A549 (cell line): ENCODE results near the gene PTPRN2.

Experiments
- CEBPB ChIP-seq, 2 experiments: fragments of >200 bp in 1 of 2; sonication (Bioruptor Twin) in 1 of 2; formaldehyde crosslinking in 1 of 2; IDR thresholded peaks; 2 replicates each; pipeline ENCODE4 v1.6.1; 2012 to 2016
- CHD2 ChIP-seq: fragments of 150-350 bp; IDR thresholded peaks from 2 replicates; pipeline ENCODE4 v1.6.1; 2014; ENCODE audit warnings: low read length; ENCODE audit not compliant: partially characterized antibody
- HOXA7 ChIP-seq: fragments of 250-450 bp; sonication (Bioruptor Pico); IDR thresholded peaks from 2 replicates; pipeline ENCODE4 v1.5.0; 2020; ENCODE audit warnings: mild to moderate bottlenecking, moderate library complexity
- JUN ChIP-seq, 2 experiments: fragments of >200 bp; sonication (Bioruptor Twin); formaldehyde crosslinking; IDR thresholded peaks; 2 replicates in 1 of 2; 3 replicates in 1 of 2; pipeline ENCODE4 v1.6.1; 2016 to 2017
- MAZ ChIP-seq: fragments of 150-350 bp; IDR thresholded peaks from 2 replicates; pipeline ENCODE4 v1.6.1; 2014; ENCODE audit warnings: antibody characterized with exemption, low read depth, low read length, borderline replicate concordance
- MYC ChIP-seq: IDR thresholded peaks from 2 replicates; pipeline ENCODE4 v1.6.1; 2012; ENCODE audit warnings: mild to moderate bottlenecking, inconsistent platforms, low read length, improper control_type of control experiment, borderline replicate concordance
- NR3C1 ChIP-seq: fragments of >200 bp; sonication (Bioruptor Twin); formaldehyde crosslinking; IDR thresholded peaks from 3 replicates; pipeline ENCODE4 v1.6.1; 2017
- PHF8 ChIP-seq: fragments of 200-600 bp; sonication (generic); IDR thresholded peaks from 2 replicates; pipeline ENCODE4 v1.6.1; 2016; ENCODE audit warnings: low read depth, mild to moderate bottlenecking, antibody characterized with exemption, moderate library complexity, borderline replicate concordance
- POLR2A ChIP-seq: IDR thresholded peaks from 2 replicates; pipeline ENCODE4 v1.6.1; 2012; ENCODE audit warnings: mild to moderate bottlenecking, low read length
- RAD21 ChIP-seq, 2 experiments: fragments of >200 bp in 1 of 2; sonication (Bioruptor Twin) in 1 of 2; formaldehyde crosslinking in 1 of 2; IDR thresholded peaks in 1 of 2; conservative IDR thresholded peaks in 1 of 2; 2 replicates in 1 of 2; 3 replicates in 1 of 2; pipeline ENCODE4 v1.6.1; 2012 to 2018; ENCODE audit warnings: inconsistent platforms in 1 of 2
- RCOR1 ChIP-seq: fragments of 150-350 bp; IDR thresholded peaks from 2 replicates; pipeline ENCODE4 v1.6.1; 2014; ENCODE audit warnings: antibody characterized with exemption, low read length, low read depth
- RFX5 ChIP-seq: fragments of 450-650 bp; IDR thresholded peaks from 2 replicates; pipeline ENCODE4 v1.7.1; 2014; ENCODE audit warnings: antibody characterized with exemption, mild to moderate bottlenecking, moderate library complexity
- USF2 ChIP-seq: fragments of 450-650 bp; IDR thresholded peaks from 2 replicates; pipeline ENCODE4 v1.6.1; 2014; ENCODE audit warnings: antibody characterized with exemption
- TF ChIP-seq, protein P1 (sequence below): fragments of >200 bp; sonication (Bioruptor Twin); formaldehyde crosslinking; IDR thresholded peaks from 3 replicates; pipeline ENCODE4 v1.5.1; 2016

DNA sequence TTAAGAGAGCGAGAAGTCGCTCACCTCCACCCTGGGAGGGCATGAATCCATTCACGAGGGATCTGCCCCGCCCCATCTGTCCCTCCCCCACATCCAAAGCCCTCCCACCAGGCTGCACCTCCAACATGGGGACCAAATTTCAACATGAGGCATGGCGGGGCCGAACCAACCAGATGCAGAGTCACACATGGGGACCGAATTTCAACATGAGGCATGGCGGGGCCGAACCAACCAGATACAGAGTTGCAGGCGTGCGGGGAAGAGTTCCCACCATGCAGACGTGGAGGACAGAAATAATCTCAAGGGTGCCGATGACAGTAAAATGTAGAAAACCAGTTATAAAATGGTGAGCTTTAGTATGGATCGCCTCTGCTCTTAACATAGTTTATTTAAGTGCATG lies 686.5 kb downstream of the PTPRN2 start:
- no peak for TF ChIP-seq RFX5
- no peak for TF ChIP-seq RAD21 (conservative IDR thresholded peaks at IDR 0.05 in 1 of 2, IDR thresholded peaks at IDR 0.05 in 1 of 2)
- TF ChIP-seq POLR2A = no peak
- TF ChIP-seq MYC = no peak
- no peak for TF ChIP-seq JUN (IDR thresholded peaks at IDR 0.05)
- no peak for TF ChIP-seq NR3C1
- TF ChIP-seq, protein P1, sequence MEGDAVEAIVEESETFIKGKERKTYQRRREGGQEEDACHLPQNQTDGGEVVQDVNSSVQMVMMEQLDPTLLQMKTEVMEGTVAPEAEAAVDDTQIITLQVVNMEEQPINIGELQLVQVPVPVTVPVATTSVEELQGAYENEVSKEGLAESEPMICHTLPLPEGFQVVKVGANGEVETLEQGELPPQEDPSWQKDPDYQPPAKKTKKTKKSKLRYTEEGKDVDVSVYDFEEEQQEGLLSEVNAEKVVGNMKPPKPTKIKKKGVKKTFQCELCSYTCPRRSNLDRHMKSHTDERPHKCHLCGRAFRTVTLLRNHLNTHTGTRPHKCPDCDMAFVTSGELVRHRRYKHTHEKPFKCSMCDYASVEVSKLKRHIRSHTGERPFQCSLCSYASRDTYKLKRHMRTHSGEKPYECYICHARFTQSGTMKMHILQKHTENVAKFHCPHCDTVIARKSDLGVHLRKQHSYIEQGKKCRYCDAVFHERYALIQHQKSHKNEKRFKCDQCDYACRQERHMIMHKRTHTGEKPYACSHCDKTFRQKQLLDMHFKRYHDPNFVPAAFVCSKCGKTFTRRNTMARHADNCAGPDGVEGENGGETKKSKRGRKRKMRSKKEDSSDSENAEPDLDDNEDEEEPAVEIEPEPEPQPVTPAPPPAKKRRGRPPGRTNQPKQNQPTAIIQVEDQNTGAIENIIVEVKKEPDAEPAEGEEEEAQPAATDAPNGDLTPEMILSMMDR = no peak
- TF ChIP-seq CEBPB (IDR thresholded peaks at IDR 0.05) = no peak
- TF ChIP-seq CHD2 = no peak
- no peak for TF ChIP-seq USF2
- TF ChIP-seq MAZ = no peak
- no peak for TF ChIP-seq RCOR1
- TF ChIP-seq PHF8 = no peak
- no peak for TF ChIP-seq HOXA7 (CRISPR knock-in tag)
